HepG2 (cell line): Measurements from ENCODE around the gene CALR. TPM values are rescaled to one million over a fixed set of nuclear protein-coding genes. Genes with fewer than 3 reads are reported as not detected.

Source experiments
- ATAC-seq: fragments of 200-7000 bp; cut with Tn5 transposase; 3 replicates; pipeline ENCODE4 v1.9.1; 2020; ENCODE audit warnings: mild to moderate bottlenecking, moderate library complexity
- BruUV-seq: library from RNA; stranded (reverse); fragments of 400-500 nt; replicated peaks from 2 replicates; lab custom pipeline; 2021; lab: Mats Ljungman, UMichigan
- CTCF ChIA-PET: fragments of 300-600 bp; formaldehyde crosslinking; extraction: SDS; loops from one replicate; lab custom pipeline; 2021; ENCODE audit warnings: low total read pairs, inconsistent platforms, low intra/inter-chr PET ratio; lab: Yijun Ruan, JAX
- POLR2A ChIA-PET: fragments of 350-600 bp; sonication (Branson Sonifier 250); formaldehyde crosslinking; loops from one replicate; lab custom pipeline; 2020; ENCODE audit warnings: antibody characterized with exemption, inconsistent platforms; lab: Yijun Ruan, JAX
- DNase-seq: peaks from one replicate; pipeline ENCODE4 v3.0.0-alpha.2; 2015; ENCODE audit warnings: low spot score
- FAIRE-seq: peaks from 3 replicates; lab custom pipeline; 2011; peaks lifted over from hg19 to GRCh38; lab: Jason Lieb, UNC
- H2AFZ ChIP-seq: one replicate; pipeline ENCODE4 v1.6.1; 2011; ENCODE audit warnings: low read length, inconsistent platforms
- H3K27ac ChIP-seq: fragments of 300-600 bp; 3 replicates; pipeline ENCODE4 v1.8.0; 2011; ENCODE audit warnings: mixed run types, mild to moderate bottlenecking, mixed read lengths, low read length, inconsistent platforms; ENCODE audit not compliant: insufficient read depth; ENCODE audit errors: extremely low read length
- H3K27me3 ChIP-seq, 2 experiments: fragments of 200-600 bp in 1 of 2; 2 replicates in 1 of 2; 3 replicates in 1 of 2; pipeline versions ENCODE4 v1.6.0 to v1.8.0; 2011; ENCODE audit warnings: low read length in 2 of 2, mild to moderate bottlenecking in 2 of 2, moderate library complexity in 2 of 2, inconsistent platforms in 1 of 2; ENCODE audit not compliant: insufficient read depth in 2 of 2, control insufficient read depth in 1 of 2
- H3K36me3 ChIP-seq, 2 experiments: fragments of 200-600 bp in 1 of 2; replicated peaks in 1 of 2; 2 replicates in 1 of 2; 3 replicates in 1 of 2; pipeline versions ENCODE4 v1.5.1 to v1.8.0; 2011; ENCODE audit warnings: low read length in 2 of 2, inconsistent platforms in 1 of 2; ENCODE audit not compliant: insufficient read depth in 2 of 2, control insufficient read depth in 1 of 2
- H3K4me1 ChIP-seq: 2 replicates; pipeline ENCODE4 v1.5.1; 2012; ENCODE audit warnings: low read length, inconsistent platforms; ENCODE audit not compliant: insufficient read depth
- H3K4me2 ChIP-seq: 2 replicates; pipeline ENCODE4 v1.6.0; 2011; ENCODE audit warnings: low read depth, low read length, inconsistent platforms
- H3K4me3 ChIP-seq, 3 experiments: fragments of 200-600 bp in 1 of 3; sonication (generic), shearing (Covaris generic) in 1 of 3; replicated peaks in 1 of 3; 2 replicates each; pipeline ENCODE4 v1.5.1; 2011 to 2016; ENCODE audit warnings: low read length in 3 of 3, inconsistent platforms in 2 of 3, low read depth in 2 of 3, mild to moderate bottlenecking in 2 of 3, control low read depth in 1 of 3, mixed read lengths in 1 of 3; ENCODE audit not compliant: insufficient read depth in 1 of 3
- H3K79me2 ChIP-seq: one replicate; pipeline ENCODE4 v1.6.1; 2011; ENCODE audit warnings: low read length, inconsistent platforms; ENCODE audit not compliant: insufficient read depth
- H3K9ac ChIP-seq: 2 replicates; pipeline ENCODE4 v1.6.0; 2011; ENCODE audit warnings: mild to moderate bottlenecking, low read depth, low read length, inconsistent platforms; ENCODE audit not compliant: insufficient read depth
- H3K9me3 ChIP-seq: 2 replicates; pipeline ENCODE4 v1.5.1; 2012; ENCODE audit warnings: mild to moderate bottlenecking, low read length
- H4K20me1 ChIP-seq: 2 replicates; pipeline ENCODE4 v1.6.0; 2011; ENCODE audit warnings: inconsistent platforms, mild to moderate bottlenecking, low read length, moderate library complexity; ENCODE audit not compliant: insufficient read depth
- ESRRA ChIP-seq: sonication (generic); formaldehyde crosslinking; IDR thresholded peaks from 2 replicates; pipeline ENCODE4 v1.5.1; 2020; ENCODE audit warnings: mild to moderate bottlenecking, low read depth, missing genetic modification reagents
- GATAD2A ChIP-seq: IDR thresholded peaks from 2 replicates; pipeline ENCODE4 v1.6.1; 2016
- GTF3A ChIP-seq: sonication (generic); formaldehyde crosslinking; conservative IDR thresholded peaks from 2 replicates; pipeline ENCODE4 v1.4.0; 2020; ENCODE audit warnings: mild to moderate bottlenecking, missing genetic modification reagents
- HES4 ChIP-seq: sonication (generic); formaldehyde crosslinking; IDR thresholded peaks from 2 replicates; pipeline ENCODE4 v1.9.0; 2021; ENCODE audit warnings: mild to moderate bottlenecking, missing genetic modification reagents, borderline replicate concordance
- IRF1 ChIP-seq: sonication (generic); formaldehyde crosslinking; IDR thresholded peaks from 2 replicates; pipeline ENCODE4 v1.4.0; 2020; ENCODE audit warnings: low read depth, mild to moderate bottlenecking, missing genetic modification reagents
- MAFF ChIP-seq: IDR thresholded peaks from 2 replicates; pipeline ENCODE4 v1.6.1; 2011; ENCODE audit warnings: low read depth, low read length, improper control_type of control experiment
- MEIS1 ChIP-seq: sonication (generic); formaldehyde crosslinking; IDR thresholded peaks from 2 replicates; pipeline ENCODE4 v1.9.0; 2021; ENCODE audit warnings: mild to moderate bottlenecking, missing genetic modification reagents, moderate library complexity, borderline replicate concordance
- NCOA5 ChIP-seq: sonication (generic); formaldehyde crosslinking; IDR thresholded peaks from 2 replicates; pipeline ENCODE4 v1.4.0; 2020; ENCODE audit warnings: missing genetic modification reagents
- PHF8 ChIP-seq: sonication (generic); formaldehyde crosslinking; IDR thresholded peaks from 2 replicates; pipeline ENCODE4 v1.5.0; 2020; ENCODE audit warnings: missing genetic modification reagents
- RCOR2 ChIP-seq: IDR thresholded peaks from 2 replicates; pipeline ENCODE4 v1.6.1; 2016; ENCODE audit warnings: missing biosample characterization, missing genetic modification reagents
- RFX1 ChIP-seq: fragments of 450-650 bp; IDR thresholded peaks from 2 replicates; pipeline ENCODE4 v1.6.1; 2017
- STAG1 ChIP-seq: sonication (generic); formaldehyde crosslinking; IDR thresholded peaks from 2 replicates; pipeline ENCODE4 v1.4.0; 2020; ENCODE audit warnings: missing genetic modification reagents
- THAP9 ChIP-seq: sonication (generic); formaldehyde crosslinking; IDR thresholded peaks from 2 replicates; pipeline ENCODE4; 2020; ENCODE audit warnings: missing genetic modification reagents, mild to moderate bottlenecking, borderline replicate concordance
- ZFP90 ChIP-seq: sonication (generic); formaldehyde crosslinking; IDR thresholded peaks from 2 replicates; pipeline ENCODE4 v1.8.0; 2022; ENCODE audit warnings: missing genetic modification reagents, mild to moderate bottlenecking, inconsistent platforms, borderline replicate concordance
- ZNF12 ChIP-seq: sonication (generic); formaldehyde crosslinking; IDR thresholded peaks from 2 replicates; pipeline ENCODE4 v1.5.0; 2020; ENCODE audit warnings: missing genetic modification reagents
- ZNF501 ChIP-seq: sonication (generic); formaldehyde crosslinking; IDR thresholded peaks from 2 replicates; pipeline ENCODE4 v1.5.1; 2020; ENCODE audit warnings: mild to moderate bottlenecking, moderate library complexity, missing genetic modification reagents
- ZNF652 ChIP-seq: IDR thresholded peaks from 2 replicates; pipeline ENCODE4 v1.6.1; 2016; ENCODE audit warnings: low read depth, borderline replicate concordance
- ZNF670 ChIP-seq: sonication (generic); formaldehyde crosslinking; IDR thresholded peaks from 2 replicates; pipeline ENCODE4 v1.8.0; 2022; ENCODE audit warnings: mild to moderate bottlenecking, missing genetic modification reagents, borderline replicate concordance
- WGBS: methylation state at CpG from one replicate; pipeline ENCODE4 v1.1.6; 2017; ENCODE audit warnings: low lambda C conversion rate; 5-methylcytosine and 5-hydroxymethylcytosine counted together
- in situ Hi-C: cut with HindIII; loops from 2 replicates; pipeline ENCODE4 v1.10.0; 2017; ENCODE audit warnings: low pct_unique_long_range_greater_than_20kb; ENCODE audit not compliant: extremely low pct_ligation_motif_present
- intact Hi-C: fragments of 100-400 bp; cut with micrococcal nuclease; formaldehyde crosslinking; loops from one replicate; pipeline ENCODE4 v1.10.0; 2022; ENCODE audit not compliant: unreplicated experiment
- polyA plus RNA-seq, 8 experiments: library from polyadenylated mRNA; depleted of rRNA in 3 of 8; stranded (reverse) in 7 of 8; unstranded in 1 of 8; fragments of >200 nt; fragmentation: Illumina TruSeq in 4 of 8; extraction: Trizol in 4 of 8; gene quantifications; 2 replicates each; pipeline versions ENCODE4 v1.2.1 to v1.2.3, GENCODE V29; 2011 to 2016; ENCODE audit warnings: low read depth in 4 of 8, missing spikeins in 1 of 8, mixed read lengths in 1 of 8; ENCODE audit not compliant: insufficient read depth in 1 of 8
- total RNA-seq, 5 experiments: library from RNA; depleted of rRNA; stranded (reverse); fragments of >200 nt; fragmentation: Illumina TruSeq; extraction: Trizol; gene quantifications; 2 replicates each; pipeline ENCODE4 v1.2.3, GENCODE V29; 2016; ENCODE audit warnings: low read depth in 1 of 5

CALR gene
- total and polyA plus RNA-seq, 2 of the 13 experiments (the other 11 are each of a cell fraction or from before 2014, with no cell fraction given), result 898 to 934 TPM

- Histone ChIP-seq H3K4me1 (peaks cover 35% of the 10 kb centered on the region), H3K9me3 (no peaks in the 10 kb centered on the region), H3K4me3 (no peak overlapping the region), H3K27me3 (peaks cover 0 to 5% of the 10 kb centered on the region in 2 experiments; a peak in 1 of 5 replicates), H2AFZ (no peak overlapping the region), H4K20me1 (no peaks in the 10 kb centered on the region), H3K9ac (no peak overlapping the region), H3K4me2 (no peak overlapping the region), H3K27ac (no peak overlapping the region), H3K36me3 (no peaks in the 10 kb centered on the region), H3K79me2 (no peaks in the 10 kb centered on the region)
- FAIRE-seq (no peak), ATAC-seq (no peak), DNase-seq (no peak)
- WGBS, result 71% methylated on average over 3 of the region's 3 CpGs
- ChIA-PET POLR2A (interaction anchor here (1.3 kb wide), 1 partner anchor 81 kb away, joined by 3 read pairs; no protein-coding TSS in a partner anchor), CTCF (no interaction called here)
- TF ChIP-seq HES4 (CRISPR knock-in tag), result no peak
- no peak for TF ChIP-seq MAFF
- no peak for TF ChIP-seq RFX1
- no peak for TF ChIP-seq GATAD2A (CRISPR knock-in tag)
- TF ChIP-seq IRF1, result no peak
- TF ChIP-seq NCOA5 (CRISPR knock-in tag), result no peak
- TF ChIP-seq ZFP90, result no peak
- TF ChIP-seq ZNF12 (CRISPR knock-in tag), result no peak
- no peak for TF ChIP-seq THAP9 (CRISPR knock-in tag)
- no peak for TF ChIP-seq STAG1
- no peak for TF ChIP-seq ZNF501 (CRISPR knock-in tag)
- no peak for TF ChIP-seq ESRRA (CRISPR knock-in tag)
- TF ChIP-seq MEIS1 (CRISPR knock-in tag), result no peak
- no peak for TF ChIP-seq ZNF652 (CRISPR knock-in tag)
- no peak for TF ChIP-seq RCOR2 (CRISPR knock-in tag)
- no peak for TF ChIP-seq GTF3A (CRISPR knock-in tag)
- TF ChIP-seq PHF8, result no peak
- TF ChIP-seq ZNF670, result no peak
- in situ Hi-C loops, result loop anchor here (5.0 to 10.0 kb wide), 2 partner anchors 112 to 285 kb away; no protein-coding TSS in a partner anchor
- intact Hi-C loops, result no loop called here
- no TSS peak for BruUV-seq
Measured at GRCh38 chr19:12979974-12980373, 41.6 kb downstream of the CALR start.
